Mucosa of rectum (tissue), 2 donors: ENCODE data around the gene PAQR4.

Experiments used
- H3K27ac ChIP-seq, 2 donors: one replicate each; pipeline ENCODE4 v1.7.0; 2013; ENCODE audit warnings: inconsistent platforms in 2 of 2, low read depth in 2 of 2, low read length in 2 of 2
- H3K27me3 ChIP-seq, 2 donors: one replicate each; pipeline ENCODE4 v1.7.0; 2013; ENCODE audit warnings: low read length in 2 of 2; ENCODE audit not compliant: control insufficient read depth in 2 of 2, insufficient read depth in 2 of 2
- H3K36me3 ChIP-seq, 2 donors: one replicate each; pipeline ENCODE4 v1.7.0; 2013; ENCODE audit warnings: low read length in 2 of 2; ENCODE audit not compliant: control insufficient read depth in 2 of 2, insufficient read depth in 2 of 2
- H3K4me1 ChIP-seq, 2 donors: one replicate each; pipeline ENCODE4 v1.7.0; 2013; ENCODE audit warnings: low read length in 2 of 2, mild to moderate bottlenecking in 1 of 2; ENCODE audit not compliant: control insufficient read depth in 2 of 2, insufficient read depth in 2 of 2
- H3K4me3 ChIP-seq, 2 donors: one replicate each; pipeline ENCODE4 v1.7.0; 2013; ENCODE audit warnings: low read length in 2 of 2
- H3K9ac ChIP-seq, 2 donors: one replicate each; pipeline ENCODE4 v1.7.0; 2013; ENCODE audit warnings: low read length in 2 of 2, low read depth in 1 of 2, mild to moderate bottlenecking in 1 of 2
- H3K9me3 ChIP-seq, 2 donors: one replicate each; pipeline ENCODE4 v1.7.0; 2013; ENCODE audit warnings: low read length in 2 of 2; ENCODE audit not compliant: control insufficient read depth in 2 of 2
- donor health status: healthy.
- donor health status: Normal muscosa, but diverticular disease.

The PAQR4 gene

DNA sequence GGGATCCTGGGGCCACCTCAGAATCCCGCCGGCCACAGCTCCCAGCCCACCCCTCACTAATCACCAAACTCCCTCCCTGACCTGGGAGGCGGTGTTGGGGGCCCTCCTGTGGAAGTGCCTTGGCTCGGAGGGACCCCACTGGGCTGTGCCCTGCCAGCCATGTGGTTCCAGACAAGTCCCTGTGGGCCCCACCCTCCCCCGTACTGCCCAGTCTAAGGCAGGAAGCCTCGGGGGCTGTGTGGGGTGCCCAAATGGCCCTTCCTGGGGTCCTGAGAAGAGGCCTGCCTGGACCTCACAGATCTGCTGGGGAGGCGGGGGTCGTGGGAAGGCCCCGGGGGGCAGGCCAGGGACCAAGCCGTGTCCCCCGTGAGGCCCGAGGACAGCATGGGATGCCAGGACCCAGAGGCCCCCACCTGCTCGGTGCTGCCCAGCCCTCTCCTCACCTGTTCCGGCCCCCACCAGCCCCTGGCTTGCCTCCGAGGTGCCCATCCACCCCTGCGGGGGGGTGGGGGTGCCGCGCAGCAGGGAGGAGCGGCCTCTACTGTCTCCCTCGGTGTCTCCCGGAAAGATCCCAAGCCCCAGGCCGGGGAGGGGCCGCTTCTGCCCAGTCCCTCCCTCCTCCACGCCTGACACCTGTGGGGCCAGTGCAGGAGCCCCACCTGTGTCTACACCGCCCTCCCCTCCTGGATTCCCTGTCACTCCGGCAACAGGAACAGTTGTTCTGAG, 14.3 kb upstream of the PAQR4 start:
- Histone ChIP-seq H3K27me3 (peaks cover 0 to 15% of the 10 kb centered on the region in 2 donors), H3K9me3 (no peaks in the 10 kb centered on the region), H3K4me3 (no peak overlapping the region), H3K4me1 (peaks cover 4 to 8% of the 10 kb centered on the region in 2 donors), H3K9ac (no peak overlapping the region), H3K27ac (peak overlapping the region in 1 of 2 donors; percentile 45), H3K36me3 (no peaks in the 10 kb centered on the region)

GRCh38 chr16:2955438-2955778, 13.7 kb upstream of the PAQR4 start:
- peaks cover 0 to 15% of the 10 kb centered on the region in 2 donors for H3K27me3 ChIP-seq
- no peak overlapping the region for H3K4me3 ChIP-seq
- H3K36me3 ChIP-seq = no peaks in the 10 kb centered on the region
- H3K9ac ChIP-seq = no peak overlapping the region
- peaks cover 4 to 8% of the 10 kb centered on the region in 2 donors for H3K4me1 ChIP-seq
- peak overlapping the region in 1 of 2 donors; percentile 45 for H3K27ac ChIP-seq
- no peaks in the 10 kb centered on the region for H3K9me3 ChIP-seq

DNA sequence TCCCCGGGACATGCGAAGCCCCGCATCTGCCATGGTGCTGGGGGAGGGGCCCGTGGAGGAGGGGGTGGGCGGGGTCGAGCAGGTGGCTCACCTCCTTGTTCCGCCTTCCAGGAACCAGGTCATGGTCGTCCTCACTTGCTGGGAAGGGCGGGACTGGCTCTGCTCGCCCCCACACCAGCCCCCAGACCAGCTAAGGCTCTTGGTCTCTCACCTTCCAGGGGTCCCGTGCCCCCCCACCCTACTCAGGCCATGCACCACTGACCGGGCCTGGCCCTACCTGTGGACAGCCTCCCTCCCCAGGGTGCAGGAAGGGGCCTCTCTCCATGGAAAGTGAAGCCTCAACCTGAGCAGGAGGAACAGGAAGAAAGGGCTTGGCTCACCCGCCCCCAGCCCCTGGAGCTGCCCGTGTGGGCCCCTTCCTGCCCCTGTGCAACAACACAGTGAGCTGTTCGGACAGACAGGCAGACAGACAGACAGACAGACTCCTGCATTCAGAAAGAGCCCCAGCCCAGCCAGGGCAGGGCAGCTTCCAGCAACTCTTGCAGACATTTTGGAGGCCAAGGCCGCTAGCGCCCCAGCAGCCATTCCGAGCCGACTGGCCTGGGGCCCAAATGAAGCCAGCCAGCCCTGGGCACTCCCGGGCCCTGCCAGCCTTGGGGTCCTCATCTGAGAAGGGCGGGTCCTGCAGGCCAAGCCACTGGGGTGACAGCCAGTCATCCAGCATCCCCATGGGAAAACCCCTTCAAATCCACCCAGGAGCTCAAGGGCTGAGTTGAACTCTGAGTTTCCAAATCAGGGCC, 13.2 kb upstream of the PAQR4 start:
- Histone ChIP-seq H3K36me3 (no peaks in the 10 kb centered on the region), H3K4me1 (peaks cover 4 to 8% of the 10 kb centered on the region in 2 donors), H3K27me3 (peaks cover 0 to 15% of the 10 kb centered on the region in 2 donors), H3K9ac (no peak overlapping the region), H3K9me3 (no peaks in the 10 kb centered on the region), H3K27ac (peak overlapping the region in 1 of 2 donors; percentile 45), H3K4me3 (no peak overlapping the region)

- H3K36me3 ChIP-seq = no peaks in the 10 kb centered on the region
- H3K9ac ChIP-seq = no peak overlapping the region
- no peak overlapping the region for H3K4me3 ChIP-seq
- H3K27me3 ChIP-seq = peaks cover 1 to 16% of the 10 kb centered on the region in 2 donors
- H3K4me1 ChIP-seq = peaks cover 4 to 9% of the 10 kb centered on the region in 2 donors
- H3K9me3 ChIP-seq = no peaks in the 10 kb centered on the region
- H3K27ac ChIP-seq = no peak overlapping the region
Observed at GRCh38 chr16:2956579-2956956, 12.6 kb upstream of the PAQR4 start.

GRCh38 chr16:2959206-2959605, 9.9 kb upstream of the PAQR4 start:
- H3K9me3 ChIP-seq = no peaks in the 10 kb centered on the region
- H3K36me3 ChIP-seq = no peaks in the 10 kb centered on the region
- peaks cover 23 to 30% of the 10 kb centered on the region in 2 donors for H3K27me3 ChIP-seq
- no peak overlapping the region for H3K27ac ChIP-seq
- peaks cover 8 to 19% of the 10 kb centered on the region in 2 donors for H3K4me1 ChIP-seq
- H3K4me3 ChIP-seq = no peak overlapping the region
- H3K9ac ChIP-seq = no peak overlapping the region

- H3K27me3 ChIP-seq = peaks cover 25 to 30% of the 10 kb centered on the region in 2 donors
- H3K9me3 ChIP-seq = no peaks in the 10 kb centered on the region
- H3K27ac ChIP-seq = no peak overlapping the region
- H3K4me3 ChIP-seq = no peak overlapping the region
- H3K9ac ChIP-seq = no peak overlapping the region
- no peaks in the 10 kb centered on the region for H3K36me3 ChIP-seq
- peaks cover 11 to 16% of the 10 kb centered on the region in 2 donors for H3K4me1 ChIP-seq
Observed at GRCh38 chr16:2960183-2961010, 8.8 kb upstream of the PAQR4 start.

DNA sequence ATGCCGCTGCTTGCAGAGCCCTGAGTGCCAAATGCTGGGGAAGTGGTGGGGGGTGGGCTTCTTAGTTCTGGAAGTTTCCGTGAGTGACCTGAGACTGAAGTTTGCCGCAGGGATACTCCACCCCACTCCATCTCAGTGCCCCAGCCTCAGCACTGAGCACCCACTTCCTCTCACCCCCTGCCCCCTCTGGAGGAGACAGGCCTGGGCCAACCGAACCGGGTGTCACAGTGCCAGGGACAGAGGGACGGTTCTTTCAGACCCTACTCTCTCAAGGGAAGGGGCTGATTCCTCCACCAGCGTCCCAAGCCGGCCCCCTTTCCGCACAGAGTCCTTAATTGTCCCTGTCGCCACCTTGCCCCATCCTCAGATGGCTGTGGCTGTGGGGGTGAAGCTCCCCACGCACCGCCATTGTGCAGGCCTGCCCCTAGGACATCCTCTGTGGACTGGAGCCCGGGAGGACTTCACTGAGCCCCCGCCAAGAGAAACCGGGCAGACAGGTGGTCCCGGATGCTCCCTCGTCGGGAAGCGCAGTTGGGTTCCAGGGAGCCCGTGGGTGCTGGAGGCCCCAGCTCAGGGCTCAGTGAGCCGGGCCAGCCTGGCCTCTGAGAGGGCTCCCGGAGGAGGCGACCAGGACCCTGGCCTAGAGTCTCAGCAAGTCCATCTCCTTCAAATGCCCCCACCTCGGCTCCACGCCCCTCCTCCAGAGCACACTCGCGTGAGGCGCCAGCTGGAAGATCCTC, 6.6 kb upstream of the PAQR4 start:
- H3K27me3 ChIP-seq = peaks cover 29 to 42% of the 10 kb centered on the region in 2 donors
- H3K4me1 ChIP-seq = peaks cover 11 to 13% of the 10 kb centered on the region in 2 donors
- H3K27ac ChIP-seq = no peak overlapping the region
- H3K9ac ChIP-seq = no peak overlapping the region
- H3K36me3 ChIP-seq = no peaks in the 10 kb centered on the region
- H3K9me3 ChIP-seq = no peaks in the 10 kb centered on the region
- no peak overlapping the region for H3K4me3 ChIP-seq

DNA sequence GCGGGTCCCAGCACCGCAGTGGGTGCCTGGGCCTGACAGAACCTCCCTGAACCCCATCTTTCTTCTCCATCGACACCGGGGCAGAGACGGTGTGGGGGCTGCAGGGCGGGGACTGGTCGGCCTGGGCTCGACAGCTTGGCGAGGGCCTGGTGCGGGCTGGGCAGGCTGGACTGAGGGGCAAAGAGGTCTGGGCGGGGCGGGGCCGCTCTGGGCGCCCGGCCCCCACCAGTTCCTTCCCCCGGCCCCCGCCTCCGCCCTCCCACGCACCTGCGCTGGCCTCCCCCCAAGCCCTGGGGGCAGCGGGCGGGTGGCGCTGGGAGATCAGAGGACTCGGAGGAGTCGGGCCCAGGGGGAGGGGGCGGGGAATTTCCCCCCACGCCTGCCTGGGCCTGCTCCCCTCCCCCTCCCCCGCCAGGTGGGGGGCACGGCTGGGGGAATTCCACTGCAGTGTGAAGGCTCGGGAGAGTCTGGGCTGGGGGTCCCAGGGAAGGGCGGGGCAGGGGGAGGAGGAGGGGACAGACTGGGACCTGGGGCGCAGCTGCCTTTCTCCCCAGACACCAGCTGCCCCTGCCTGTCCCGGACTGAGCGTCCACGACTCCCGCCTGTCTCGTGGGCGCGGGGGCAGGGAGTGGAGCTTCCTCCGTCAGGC, 6.0 kb upstream of the PAQR4 start:
- H3K27ac ChIP-seq = no peak overlapping the region
- H3K27me3 ChIP-seq = peaks cover 34 to 45% of the 10 kb centered on the region in 2 donors
- H3K9ac ChIP-seq = no peak overlapping the region
- H3K4me3 ChIP-seq = peak overlapping the region in 1 of 2 donors; percentile 13
- peaks cover 13 to 17% of the 10 kb centered on the region in 2 donors for H3K4me1 ChIP-seq
- no peaks in the 10 kb centered on the region for H3K9me3 ChIP-seq
- H3K36me3 ChIP-seq = no peaks in the 10 kb centered on the region

GRCh38 chr16:2963723-2964474, 5.2 kb upstream of the PAQR4 start, which contains the start of gene KREMEN2:
Gene KREMEN2, plus strand, starts transcription at chr16:2964275. Its CDS starts 246 bp downstream, at chr16:2964521.
- H3K4me3 ChIP-seq = peak within 1 kb of the TSS; percentile 13 to 43
- H3K4me1 ChIP-seq = peaks cover 20 to 24% of the 10 kb centered on the region in 2 donors
- H3K27me3 ChIP-seq = peaks cover 35 to 45% of the 10 kb centered on the region in 2 donors
- H3K9me3 ChIP-seq = no peaks in the 10 kb centered on the region
- no peak within 1 kb of the TSS for H3K27ac ChIP-seq
- H3K9ac ChIP-seq = no peak within 1 kb of the TSS
- H3K36me3 ChIP-seq = no peaks in the 10 kb centered on the region
